Neural cell (in vitro differentiated cells): Measurements from ENCODE around the gene SKAP1. TPM values are rescaled to one million over a fixed set of nuclear protein-coding genes. Genes with fewer than 3 reads are reported as not detected.

Source experiments
- H2AFZ ChIP-seq: fragments of 200-600, 300-800 bp; sonication (generic), shearing (Covaris generic); 2 replicates; pipeline ENCODE4 v1.6.0; 2014; ENCODE audit warnings: low read depth, mild to moderate bottlenecking, antibody characterized with exemption, low read length, moderate library complexity
- H3F3A ChIP-seq: fragments of 200-600 bp; shearing (Covaris generic); 2 replicates; pipeline ENCODE4 v1.6.1; 2016; ENCODE audit warnings: mild to moderate bottlenecking, moderate library complexity, mixed read lengths, antibody characterized with exemption, low read length; ENCODE audit not compliant: insufficient read depth, poor library complexity, severe bottlenecking
- H3K27ac ChIP-seq: fragments of 200-600, 300-800 bp; sonication (generic), shearing (Covaris generic); 2 replicates; pipeline ENCODE4 v1.5.1; 2014; ENCODE audit warnings: mild to moderate bottlenecking, low read length, moderate library complexity
- H3K27me3 ChIP-seq: fragments of 300-800, 200-600 bp; sonication (generic), shearing (Covaris generic); 2 replicates; pipeline ENCODE4 v1.6.0; 2014; ENCODE audit warnings: mild to moderate bottlenecking, low read depth, low read length, moderate library complexity; ENCODE audit not compliant: insufficient read depth
- H3K36me3 ChIP-seq: fragments of 300-800, 200-600 bp; sonication (generic), shearing (Covaris generic); 2 replicates; pipeline ENCODE4 v1.5.1; 2014; ENCODE audit warnings: mild to moderate bottlenecking, antibody characterized with exemption, low read length, moderate library complexity; ENCODE audit not compliant: insufficient read depth
- H3K4me2 ChIP-seq: fragments of 300-800, 200-600 bp; sonication (generic), shearing (Covaris generic); 2 replicates; pipeline ENCODE4 v1.6.0; 2014; ENCODE audit warnings: mild to moderate bottlenecking, low read length
- H3K4me3 ChIP-seq: fragments of 300-800, 200-600 bp; sonication (generic), shearing (Covaris generic); 2 replicates; pipeline ENCODE4 v1.5.1; 2014; ENCODE audit warnings: mild to moderate bottlenecking, low read length, moderate library complexity
- H3K79me2 ChIP-seq: fragments of 200-600 bp; shearing (Covaris generic); replicated peaks from 2 replicates; pipeline ENCODE4 v1.6.0; 2014; ENCODE audit warnings: mild to moderate bottlenecking, low read length, moderate library complexity; ENCODE audit not compliant: insufficient read depth
- H3K9ac ChIP-seq: fragments of 300-800, 200-600 bp; sonication (generic), shearing (Covaris generic); 2 replicates; pipeline ENCODE4 v1.6.1; 2016; ENCODE audit warnings: mild to moderate bottlenecking, low read length, mixed read lengths
- H3K9me2 ChIP-seq: fragments of 200-600 bp; shearing (Covaris generic); 2 replicates; pipeline ENCODE4 v1.6.1; 2016; ENCODE audit warnings: mild to moderate bottlenecking, low read length, mixed read lengths; ENCODE audit not compliant: insufficient read depth
- H3K9me3 ChIP-seq: fragments of 200-600, 300-800 bp; sonication (generic), shearing (Covaris generic); 2 replicates; pipeline ENCODE4 v1.6.1; 2016; ENCODE audit warnings: mild to moderate bottlenecking, mixed run types, low read length, moderate library complexity, mixed read lengths
- H4K20me1 ChIP-seq: fragments of 200-600 bp; shearing (Covaris generic); 2 replicates; pipeline ENCODE4 v1.6.1; 2016; ENCODE audit warnings: mild to moderate bottlenecking, mixed run types; ENCODE audit not compliant: insufficient read depth
- CTCF ChIP-seq: fragments of 450-650 bp; IDR thresholded peaks from 2 replicates; pipeline ENCODE4 v1.5.1; 2014; ENCODE audit warnings: antibody characterized with exemption, mild to moderate bottlenecking, moderate library complexity; ENCODE audit not compliant: poor library complexity, severe bottlenecking
- EP300 ChIP-seq: fragments of 450-650 bp; conservative IDR thresholded peaks from 2 replicates; pipeline ENCODE4 v1.6.1; 2014; ENCODE audit warnings: antibody characterized with exemption, mild to moderate bottlenecking, moderate library complexity; ENCODE audit not compliant: poor library complexity, severe bottlenecking
- EZH2 ChIP-seq: fragments of 200-600, 300-800 bp; shearing (Covaris generic), sonication (generic); IDR thresholded peaks from 2 replicates; pipeline ENCODE4 v1.6.1; 2014; ENCODE audit warnings: antibody characterized with exemption, low read length, borderline replicate concordance, mild to moderate bottlenecking; ENCODE audit not compliant: insufficient read depth, poor library complexity, severe bottlenecking
- MXI1 ChIP-seq: fragments of 450-650 bp; conservative IDR thresholded peaks from 2 replicates; pipeline ENCODE4 v1.6.1; 2014; ENCODE audit warnings: antibody characterized with exemption, mild to moderate bottlenecking; ENCODE audit not compliant: poor library complexity, severe bottlenecking
- POLR2AphosphoS5 ChIP-seq: IDR thresholded peaks from 2 replicates; pipeline ENCODE4 v1.6.1; 2012
- RAD21 ChIP-seq: fragments of 450-650 bp; conservative IDR thresholded peaks from 2 replicates; pipeline ENCODE4 v1.6.1; 2014; ENCODE audit warnings: antibody characterized with exemption, mild to moderate bottlenecking, moderate library complexity
- REST ChIP-seq: IDR thresholded peaks from 2 replicates; pipeline ENCODE4 v1.6.1; 2012; ENCODE audit warnings: borderline replicate concordance
- SMC3 ChIP-seq: fragments of 450-650 bp; conservative IDR thresholded peaks from 2 replicates; pipeline ENCODE4 v1.6.1; 2014; ENCODE audit warnings: antibody characterized with exemption, mild to moderate bottlenecking, moderate library complexity; ENCODE audit not compliant: poor library complexity
- TAF1 ChIP-seq: IDR thresholded peaks from 2 replicates; pipeline ENCODE4 v1.6.1; 2012; ENCODE audit warnings: low read depth
- polyA plus RNA-seq: library from polyadenylated mRNA; depleted of rRNA; stranded (reverse); fragments of >200 nt; gene quantifications from 2 replicates; pipeline ENCODE4 v1.2.3, GENCODE V29; 2014

The SKAP1 gene
- polyA plus RNA-seq, 1 donor from 2014 or later: 0.63 TPM

GRCh38 chr17:48161127-48161905, 268.7 kb downstream of the SKAP1 start:
- H3F3A ChIP-seq: no peaks in the 10 kb centered on the region
- H4K20me1 ChIP-seq: no peaks in the 10 kb centered on the region
- H3K9me2 ChIP-seq: no peaks in the 10 kb centered on the region
- H3K27me3 ChIP-seq: no peaks in the 10 kb centered on the region
- H3K9me3 ChIP-seq: no peaks in the 10 kb centered on the region
- H3K4me2 ChIP-seq: no peak overlapping the region
- no peak for TF ChIP-seq MXI1
- no peak for TF ChIP-seq EP300
- TF ChIP-seq POLR2AphosphoS5: no peak
- TF ChIP-seq SMC3: no peak
- TF ChIP-seq RAD21: no peak
- TF ChIP-seq CTCF: no peak
- no peak for TF ChIP-seq REST
- TF ChIP-seq TAF1: no peak
- no peak for TF ChIP-seq EZH2
- no peaks in the 10 kb centered on the region for H3K79me2 ChIP-seq
- no peaks in the 10 kb centered on the region for H3K36me3 ChIP-seq
- H3K27ac ChIP-seq: no peak overlapping the region
- H3K9ac ChIP-seq: no peak overlapping the region
- H3K4me3 ChIP-seq: no peak overlapping the region
- no peak overlapping the region for H2AFZ ChIP-seq

- Histone ChIP-seq H3K4me2 (no peak overlapping the region), H4K20me1 (no peaks in the 10 kb centered on the region), H3K79me2 (no peaks in the 10 kb centered on the region), H3K36me3 (no peaks in the 10 kb centered on the region), H2AFZ (no peak overlapping the region), H3K27ac (no peak overlapping the region), H3K9me2 (no peaks in the 10 kb centered on the region), H3K27me3 (no peaks in the 10 kb centered on the region), H3K9me3 (no peaks in the 10 kb centered on the region), H3K4me3 (no peak overlapping the region), H3F3A (no peaks in the 10 kb centered on the region), H3K9ac (no peak overlapping the region)
- TF ChIP-seq TAF1: no peak
- no peak for TF ChIP-seq EZH2
- no peak for TF ChIP-seq POLR2AphosphoS5
- TF ChIP-seq REST: no peak
- no peak for TF ChIP-seq MXI1
- no peak for TF ChIP-seq EP300
- no peak for TF ChIP-seq RAD21
- TF ChIP-seq CTCF: no peak
- no peak for TF ChIP-seq SMC3
Observed at GRCh38 chr17:48160177-48161081, 269.6 kb downstream of the SKAP1 start.
